ENCODE measurements around the gene RPS19BP1. TPM values are rescaled to one million over a fixed set of nuclear protein-coding genes. Genes with fewer than 3 reads are reported as not detected.

Gene RPS19BP1
- total and polyA plus RNA-seq, 8 donors: 36.9 to 684 (median 155) TPM

GRCh38 chr22:39496131-39496838 lies 36.3 kb downstream of the RPS19BP1 start:
- no peaks in the 10 kb centered on the region for H3K9me3 ChIP-seq
- peaks cover 0 to 3% (median 0%) of the 10 kb centered on the region in 4 donors for H3K36me3 ChIP-seq
- TF ChIP-seq CTCF (IDR thresholded peaks at IDR 0.05): peak in 5 of 7 experiments; percentile 61 to 76 (median 74)
- TF ChIP-seq POLR2A (IDR thresholded peaks at IDR 0.05): no peak
- no peak for TF ChIP-seq EP300 (IDR thresholded peaks at IDR 0.05)
- H3K27me3 ChIP-seq: no peaks in the 10 kb centered on the region
- 40 to 41% (median 40%) methylated on average over 13 of the region's 13 CpGs for WGBS, 5 donors
- peak overlapping the region; percentile 14 to 60 (median 49) for H3K27ac ChIP-seq
- H3K4me3 ChIP-seq: no peak overlapping the region
- H3K4me1 ChIP-seq: peaks cover 19 to 43% (median 28%) of the 10 kb centered on the region in 4 donors
- intact Hi-C loops (cut with DNase I; ENCODE audit: low total_unique reads): no loop called here
- DNase-seq: peak; percentile 83 to 91

- Histone ChIP-seq H3K27me3 (no peaks in the 10 kb centered on the region), H3K9me3 (no peaks in the 10 kb centered on the region), H3K4me1 (peaks cover 11 to 43% (median 23%) of the 10 kb centered on the region in 4 donors), H3K36me3 (peaks cover 0 to 9% (median 0%) of the 10 kb centered on the region in 4 donors), H3K27ac (peak overlapping the region in 1 of 5 donors; percentile 0), H3K4me3 (no peak overlapping the region)
- DNase-seq: no peak
- intact Hi-C loops (cut with DNase I; ENCODE audit: low total_unique reads): no loop called here
- TF ChIP-seq POLR2A (IDR thresholded peaks at IDR 0.05) (no peak), CTCF (IDR thresholded peaks at IDR 0.05) (no peak), POLR2AphosphoS5 (IDR thresholded peaks at IDR 0.05) (no peak), EP300 (IDR thresholded peaks at IDR 0.05) (no peak)
- WGBS, 5 donors: 73 to 82% (median 77%) methylated on average over 10 of the region's 10 CpGs
Measured at GRCh38 chr22:39494471-39495120, 38.0 kb downstream of the RPS19BP1 start.

GRCh38 chr22:39493759-39494158 lies 38.8 kb downstream of the RPS19BP1 start:
- peaks cover 0 to 14% (median 2%) of the 10 kb centered on the region in 4 donors for H3K36me3 ChIP-seq
- H3K4me3 ChIP-seq: no peak overlapping the region
- peak overlapping the region in 1 of 5 donors; percentile 0 for H3K27ac ChIP-seq
- no peak for DNase-seq
- TF ChIP-seq POLR2A (IDR thresholded peaks at IDR 0.05) (no peak), POLR2AphosphoS5 (IDR thresholded peaks at IDR 0.05) (no peak), CTCF (IDR thresholded peaks at IDR 0.05) (no peak), EP300 (IDR thresholded peaks at IDR 0.05) (no peak)
- intact Hi-C loops (cut with DNase I; ENCODE audit: low total_unique reads): no loop called here
- peaks cover 10 to 45% (median 25%) of the 10 kb centered on the region in 4 donors for H3K4me1 ChIP-seq
- no peaks in the 10 kb centered on the region for H3K27me3 ChIP-seq
- WGBS, 5 donors: 46 to 61% (median 53%) methylated on average over 4 of the region's 4 CpGs
- H3K9me3 ChIP-seq: no peaks in the 10 kb centered on the region

- Histone ChIP-seq H3K4me1 (peaks cover 0 to 35% (median 17%) of the 10 kb centered on the region in 4 donors), H3K4me3 (no peak overlapping the region), H3K9me3 (no peaks in the 10 kb centered on the region), H3K27ac (no peak overlapping the region), H3K36me3 (peaks cover 0 to 29% (median 13%) of the 10 kb centered on the region in 4 donors), H3K27me3 (no peaks in the 10 kb centered on the region)
- no peak for DNase-seq
- TF ChIP-seq EP300 (IDR thresholded peaks at IDR 0.05) (no peak), POLR2AphosphoS5 (IDR thresholded peaks at IDR 0.05) (no peak), POLR2A (IDR thresholded peaks at IDR 0.05) (no peak), CTCF (IDR thresholded peaks at IDR 0.05) (no peak)
- intact Hi-C loops (cut with DNase I; ENCODE audit: low total_unique reads): no loop called here
- 77 to 86% (median 80%) methylated on average over 2 to 3 of the region's 3 CpGs for WGBS, 5 donors
Measured at GRCh38 chr22:39492186-39492585, 40.4 kb downstream of the RPS19BP1 start.
